Stimulated activated CD8-positive, alpha-beta memory T cell treated with anti-CD3 and anti-CD28 coated beads, Interleukin-12 subunit alpha, Interleukin-12 subunit beta, amount 100 ng/mL, for 1 hour (primary cell): ENCODE results near the gene BGN.
A peak's percentile ranks its signal among the peaks of the same experiment; 100 is the strongest.

Experiments
- DNase-seq: peaks from one replicate; pipeline ENCODE4 v3.0.0-alpha.2; 2020; ENCODE audit warnings: low read depth

Gene BGN

DNA sequence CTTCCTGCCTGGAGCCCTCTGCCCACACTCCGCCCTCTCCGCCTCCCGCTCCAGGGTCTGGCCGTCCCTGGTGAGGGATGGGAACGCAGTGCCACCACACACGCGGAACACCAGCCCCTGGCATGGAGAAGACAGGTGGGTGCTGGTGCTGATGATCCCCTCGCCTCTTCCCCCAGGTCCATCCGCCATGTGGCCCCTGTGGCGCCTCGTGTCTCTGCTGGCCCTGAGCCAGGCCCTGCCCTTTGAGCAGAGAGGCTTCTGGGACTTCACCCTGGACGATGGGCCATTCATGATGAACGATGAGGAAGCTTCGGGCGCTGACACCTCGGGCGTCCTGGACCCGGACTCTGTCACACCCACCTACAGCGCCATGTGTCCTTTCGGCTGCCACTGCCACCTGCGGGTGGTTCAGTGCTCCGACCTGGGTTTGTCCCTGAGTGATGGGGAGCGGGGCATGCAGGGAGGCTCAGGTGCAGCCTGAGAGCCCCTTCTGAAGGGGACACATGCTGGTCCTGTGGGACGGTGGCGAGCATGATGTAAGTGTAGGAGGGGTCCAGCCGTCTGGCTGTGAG lies 9.8 kb downstream of the BGN start:
- no peak for DNase-seq

DNA sequence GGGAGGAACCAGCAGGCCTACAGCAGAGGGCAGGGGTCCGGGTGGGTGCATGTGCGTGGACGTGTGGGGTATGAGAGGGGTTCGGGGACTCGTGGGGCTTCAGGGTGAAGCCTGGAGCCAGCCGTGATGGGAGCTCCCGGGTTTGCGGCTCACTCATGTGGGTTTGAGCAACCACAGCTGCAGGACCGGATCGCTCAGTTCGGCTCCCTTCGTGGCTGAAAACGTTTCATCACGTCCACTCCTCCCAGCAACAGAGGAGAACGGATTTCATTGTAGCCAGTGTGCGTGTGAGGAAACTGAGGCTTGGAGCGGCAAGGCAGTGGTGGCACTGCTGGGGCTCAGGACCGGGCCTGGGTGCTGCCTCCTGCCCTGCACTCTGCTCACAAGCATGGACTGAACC lies 10.6 kb downstream of the BGN start:
- DNase-seq = no peak

DNA sequence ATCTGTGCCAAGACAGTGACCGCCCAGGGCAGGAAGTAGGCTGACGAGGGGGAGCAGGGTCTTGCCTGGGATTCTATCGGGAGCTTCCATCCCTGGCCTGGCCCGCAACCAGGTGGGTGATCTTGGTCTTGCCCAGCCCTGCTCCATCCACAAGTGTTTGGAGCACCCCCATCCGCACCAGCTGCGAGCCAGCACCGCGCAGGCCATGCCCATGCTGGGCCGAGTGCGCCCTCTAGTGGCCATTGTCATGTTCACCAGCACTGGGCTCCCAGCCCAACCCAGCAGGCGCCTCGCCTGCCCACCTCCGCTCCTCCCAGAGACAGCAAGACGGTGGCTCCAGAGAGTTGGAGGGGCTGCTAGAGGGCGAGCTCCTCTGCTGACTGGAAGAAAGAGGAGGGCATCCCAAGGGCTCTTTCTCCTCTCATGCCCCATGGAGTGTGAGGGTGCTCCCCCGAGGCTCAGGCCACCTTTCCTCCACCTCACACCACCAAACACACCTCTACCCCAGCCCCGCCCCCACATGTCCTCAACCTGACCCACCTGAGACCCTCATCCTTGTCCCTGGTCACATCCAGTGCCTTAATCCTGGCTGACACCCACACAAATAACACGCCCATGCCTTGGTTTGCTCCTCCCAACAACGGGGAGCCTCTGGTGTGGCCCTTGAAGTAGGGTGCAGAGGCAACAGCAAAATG lies 12.9 kb downstream of the BGN start:
- DNase-seq = peak; percentile 75

DNA sequence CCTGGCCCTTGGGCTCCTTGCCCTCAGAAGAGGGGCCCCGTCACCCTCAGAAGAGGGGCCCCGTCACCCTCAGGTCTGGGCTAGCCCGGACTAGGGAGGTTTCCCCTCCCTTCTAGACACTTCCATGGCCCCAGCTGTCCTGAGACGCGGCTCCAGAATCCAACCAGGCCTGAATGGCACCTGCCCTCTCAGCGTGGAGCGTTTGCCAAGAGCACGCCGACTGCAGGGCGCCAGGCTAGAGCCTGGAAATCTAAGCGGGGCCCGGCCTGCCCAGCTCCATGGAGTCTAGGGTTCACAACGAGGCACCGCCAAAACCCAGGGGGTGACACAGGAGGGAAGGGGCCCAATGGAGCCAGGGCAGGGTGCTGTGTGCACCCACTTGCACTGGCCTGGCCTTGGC lies 14.8 kb downstream of the BGN start:
- DNase-seq = no peak

DNA sequence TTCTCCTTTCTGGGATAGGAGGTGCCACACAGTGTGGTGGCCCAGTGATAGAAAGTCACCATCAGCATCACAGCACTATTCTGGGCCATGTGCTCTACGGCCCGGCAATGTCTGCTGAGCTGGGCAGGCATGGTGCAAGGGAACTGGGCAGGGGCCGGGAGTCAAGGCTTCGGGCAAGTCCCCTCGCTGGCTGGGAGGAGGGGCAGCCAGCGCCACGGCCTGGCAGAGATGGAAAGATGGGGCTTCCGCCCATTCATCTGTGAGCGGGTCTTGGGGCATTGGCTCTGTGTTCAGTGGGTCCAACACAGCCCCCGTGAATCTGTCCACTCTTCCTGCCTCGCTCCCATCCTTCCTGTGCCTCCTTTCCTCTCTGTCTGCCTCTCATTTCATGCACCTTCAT lies 15.6 kb downstream of the BGN start:
- no peak for DNase-seq

DNA sequence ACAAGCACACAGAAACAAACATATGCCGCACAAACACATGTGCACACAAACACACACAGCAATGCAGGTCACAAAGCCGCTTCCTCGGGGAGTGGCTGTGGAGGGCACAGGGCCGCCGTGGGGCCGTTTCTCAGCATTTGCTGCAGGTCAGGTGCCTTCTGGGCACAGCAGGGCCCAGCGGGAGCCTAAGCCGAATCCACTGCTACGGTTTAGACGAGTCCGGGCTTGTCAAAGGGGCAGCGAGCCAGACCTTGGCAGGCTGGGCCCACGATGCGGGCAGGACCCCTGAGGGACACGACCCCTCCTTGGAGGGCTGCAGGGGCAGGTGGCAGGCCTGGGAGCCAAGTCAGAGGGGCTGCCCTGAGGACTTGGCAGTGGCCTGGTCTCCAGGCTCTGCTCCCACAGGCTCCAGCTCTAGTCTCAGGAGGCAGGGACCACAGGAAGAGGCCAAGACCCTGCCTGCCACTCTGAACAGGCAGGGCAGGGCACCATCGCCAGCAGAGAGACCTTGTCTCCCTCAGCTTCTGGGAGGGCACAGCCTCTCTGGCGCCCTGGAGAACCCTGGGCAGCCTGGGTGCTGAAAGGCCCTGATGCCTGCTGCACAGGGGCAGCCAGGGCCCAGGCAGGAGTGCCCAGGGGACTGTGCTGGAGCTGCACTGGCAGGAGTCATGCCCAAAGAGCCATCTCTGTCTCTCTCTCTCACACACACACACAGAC lies 17.2 kb downstream of the BGN start:
- DNase-seq = no peak

DNA sequence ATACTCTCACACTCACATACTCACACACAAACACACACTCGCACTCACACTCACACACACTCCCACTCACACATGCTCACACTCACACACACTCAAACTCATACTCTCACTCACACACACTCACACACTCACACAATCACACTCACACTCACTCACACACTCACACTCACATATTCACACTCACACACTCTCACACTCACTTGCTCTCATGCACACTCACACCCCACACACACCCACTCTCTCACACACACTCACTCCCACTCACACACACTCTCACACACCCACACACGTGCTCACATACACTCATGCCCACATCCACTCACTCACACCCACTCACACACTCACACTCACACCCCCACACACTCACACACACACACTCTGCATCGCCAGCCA lies 17.7 kb downstream of the BGN start:
- no peak for DNase-seq

DNA sequence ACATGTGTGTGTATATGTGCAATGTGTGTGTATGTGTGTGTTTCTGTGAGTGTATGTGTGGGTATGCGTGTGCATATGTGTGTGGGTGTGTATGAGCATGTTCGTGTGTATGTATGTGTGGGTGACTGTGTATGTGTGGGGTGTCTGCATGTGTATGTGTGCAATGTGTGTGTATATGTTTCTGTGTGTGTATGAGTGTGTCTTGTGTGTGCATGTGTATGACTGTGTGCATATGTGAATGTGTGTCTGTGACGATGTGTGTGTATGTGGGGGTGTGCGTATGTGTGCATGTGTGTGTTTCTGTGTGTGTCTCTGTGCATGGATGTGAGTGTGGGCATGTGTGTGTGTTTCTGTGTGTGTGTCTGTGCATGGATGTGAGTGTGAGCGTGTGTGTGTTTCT lies 18.5 kb downstream of the BGN start:
- DNase-seq = no peak

DNA sequence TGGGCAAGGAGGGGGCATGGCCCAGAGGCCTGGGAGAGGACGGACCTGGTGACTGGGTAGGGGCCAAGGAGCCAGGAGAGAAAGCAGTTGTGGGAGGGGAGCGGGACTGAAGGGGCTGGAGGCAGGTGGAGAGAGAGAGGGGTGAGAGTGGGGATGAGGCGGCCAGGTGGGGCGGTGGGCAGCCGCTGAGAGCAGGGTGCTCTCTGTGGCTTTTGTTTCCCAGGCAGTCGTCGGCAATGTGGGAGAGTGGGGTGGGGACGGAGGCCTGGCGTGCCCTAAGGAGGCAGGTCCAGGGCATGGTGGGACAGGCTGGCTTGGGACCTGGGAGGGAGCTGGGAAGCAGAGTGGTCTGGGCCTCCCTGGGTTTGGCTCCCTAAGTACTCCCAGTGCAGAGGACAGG lies 19.5 kb downstream of the BGN start:
- DNase-seq = no peak

DNA sequence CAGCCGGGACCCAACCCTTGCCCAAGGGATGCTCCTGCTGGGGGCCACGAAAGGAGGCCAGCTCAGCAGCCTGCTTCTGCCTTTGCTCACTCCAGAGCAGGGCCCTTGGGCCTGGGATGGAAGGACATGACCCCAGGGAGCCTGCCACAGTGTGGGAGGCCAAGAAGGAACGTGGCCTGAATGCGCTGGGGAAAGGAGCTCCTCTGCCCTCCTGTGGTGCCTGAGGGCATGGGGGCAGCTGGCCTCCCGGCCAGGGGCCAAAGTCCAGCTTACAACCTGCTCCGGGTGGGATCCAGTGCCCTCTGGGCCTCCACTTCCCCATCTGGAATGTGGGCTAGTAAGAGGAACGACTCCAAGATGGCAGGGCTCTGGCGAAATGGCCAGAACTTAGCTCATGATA lies 20.7 kb downstream of the BGN start:
- no peak for DNase-seq

DNA sequence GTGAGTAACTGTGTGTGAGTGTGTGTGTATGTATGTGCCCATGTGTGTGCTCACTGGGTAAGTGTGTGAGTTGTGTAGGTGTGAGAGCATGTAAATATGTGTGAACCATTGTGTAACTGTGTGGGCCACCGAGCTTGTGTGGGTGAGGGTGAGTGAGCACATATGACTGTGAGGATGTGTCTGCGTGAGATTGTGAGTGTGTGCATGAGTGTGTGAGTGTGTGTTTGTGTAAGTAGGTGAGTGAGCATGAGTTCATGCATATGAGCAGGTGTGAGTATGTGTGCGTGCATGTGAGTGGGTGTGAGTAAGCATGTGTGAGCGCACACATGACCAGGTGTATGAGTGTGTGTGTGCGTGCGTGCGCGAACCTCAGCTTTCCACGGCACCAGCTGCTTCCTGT lies 21.3 kb downstream of the BGN start:
- DNase-seq = no peak

DNA sequence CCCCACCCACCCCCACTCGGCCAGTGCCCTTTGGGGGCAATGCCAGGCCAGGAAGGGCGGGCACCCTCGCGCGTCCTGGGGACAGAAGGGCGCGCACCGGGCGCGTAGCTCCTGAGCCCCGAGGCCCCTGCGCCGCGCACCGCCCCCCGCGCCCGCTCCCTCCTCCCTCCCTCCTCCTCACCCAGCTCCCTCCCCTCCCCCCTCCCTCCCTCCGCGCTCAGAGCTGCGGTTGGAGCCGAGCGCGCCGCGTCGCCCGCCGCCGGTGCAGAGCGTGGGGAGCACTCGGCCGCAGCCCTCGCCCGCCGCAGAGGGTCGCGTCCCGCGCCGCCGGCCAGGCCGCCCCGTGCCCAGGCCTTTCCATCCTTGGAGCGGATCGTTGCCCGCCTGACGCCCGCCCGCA lies 22.6 kb downstream of the BGN start, which contains the start of gene ATP2B3:
Gene ATP2B3, plus strand, starts transcription at position 220 of the 400 bp plus-strand sequence. CDS start 18,606 bp downstream, outside the sequence.
- DNase-seq = no peak

DNA sequence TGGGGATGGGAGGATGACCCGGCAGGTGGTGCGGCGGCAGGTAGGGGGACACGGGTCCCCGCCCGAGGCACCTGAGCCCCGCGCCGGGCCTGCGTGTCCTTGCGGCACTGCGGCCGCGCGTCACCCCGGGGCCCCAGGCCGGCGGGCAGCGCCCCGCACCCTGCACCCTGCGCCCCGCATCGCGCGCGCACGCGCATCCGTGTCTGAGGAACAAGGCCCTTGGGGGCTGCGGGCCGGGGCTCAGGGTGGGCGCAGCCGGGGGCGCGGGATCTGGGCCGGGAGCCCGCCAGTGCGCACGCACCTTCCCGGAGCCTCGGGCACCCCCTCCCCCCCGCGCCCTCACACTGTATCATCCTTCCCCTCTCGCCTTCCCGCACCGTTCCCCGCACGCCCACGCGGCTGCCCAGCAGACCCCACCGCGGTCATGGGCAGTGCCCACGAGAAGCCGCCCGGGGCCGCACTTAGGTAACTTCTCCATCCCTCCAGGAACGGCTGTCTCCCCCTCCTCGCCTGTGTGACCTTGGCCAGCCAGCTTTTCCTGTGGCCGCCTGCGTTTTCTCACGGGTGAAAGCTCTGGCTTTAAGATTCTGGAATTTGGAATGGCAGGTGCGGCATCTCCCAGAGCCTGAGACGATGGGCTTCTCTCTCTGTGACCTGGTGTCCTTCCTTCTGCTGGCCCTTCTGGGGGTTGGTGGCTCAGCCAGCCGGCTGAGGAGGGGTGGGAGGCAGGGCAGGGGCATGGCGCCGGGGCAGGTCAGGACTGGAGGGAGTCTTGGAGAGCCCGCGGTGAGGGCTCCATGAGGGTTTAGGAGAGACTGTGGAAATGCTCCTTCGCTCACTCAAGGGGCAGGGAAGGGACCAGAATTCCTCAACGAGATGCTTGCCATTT lies 23.4 kb downstream of the BGN start:
- no peak for DNase-seq

DNA sequence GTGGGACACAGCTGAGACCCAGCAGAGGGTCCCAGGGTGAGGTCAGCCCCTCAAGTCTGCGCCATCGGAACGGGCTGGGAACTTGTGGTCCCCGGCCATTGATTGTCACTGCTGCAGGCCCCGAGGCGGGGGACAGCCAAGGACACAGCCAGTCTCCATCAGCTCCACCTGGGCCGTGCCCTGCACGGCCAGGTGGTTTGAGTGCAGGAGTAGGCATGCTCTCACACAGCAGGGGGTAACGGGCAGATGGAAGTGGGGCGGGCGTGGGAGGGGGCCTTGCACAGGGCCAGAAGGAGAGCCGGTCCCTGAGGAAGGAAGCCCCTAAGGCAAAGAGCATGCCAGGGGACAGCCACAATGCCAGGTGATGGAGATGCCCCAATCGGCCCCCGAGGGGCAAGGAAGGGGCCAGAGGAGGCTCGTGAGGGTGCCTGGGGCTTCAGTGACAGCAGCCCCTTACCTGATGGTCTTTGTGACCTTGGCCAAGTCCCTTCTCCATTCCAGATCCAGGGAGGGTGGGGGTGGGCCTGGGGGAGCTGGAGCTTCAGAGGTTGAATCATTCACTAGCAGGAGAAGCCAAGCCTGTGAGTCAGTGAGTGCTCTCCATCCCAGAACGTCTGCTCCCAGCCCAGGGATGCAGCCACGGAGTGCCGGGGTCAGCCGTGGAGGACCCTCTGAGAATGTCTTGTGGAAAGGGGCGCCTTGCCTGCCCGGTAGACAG lies 24.9 kb downstream of the BGN start:
- DNase-seq = no peak

DNA sequence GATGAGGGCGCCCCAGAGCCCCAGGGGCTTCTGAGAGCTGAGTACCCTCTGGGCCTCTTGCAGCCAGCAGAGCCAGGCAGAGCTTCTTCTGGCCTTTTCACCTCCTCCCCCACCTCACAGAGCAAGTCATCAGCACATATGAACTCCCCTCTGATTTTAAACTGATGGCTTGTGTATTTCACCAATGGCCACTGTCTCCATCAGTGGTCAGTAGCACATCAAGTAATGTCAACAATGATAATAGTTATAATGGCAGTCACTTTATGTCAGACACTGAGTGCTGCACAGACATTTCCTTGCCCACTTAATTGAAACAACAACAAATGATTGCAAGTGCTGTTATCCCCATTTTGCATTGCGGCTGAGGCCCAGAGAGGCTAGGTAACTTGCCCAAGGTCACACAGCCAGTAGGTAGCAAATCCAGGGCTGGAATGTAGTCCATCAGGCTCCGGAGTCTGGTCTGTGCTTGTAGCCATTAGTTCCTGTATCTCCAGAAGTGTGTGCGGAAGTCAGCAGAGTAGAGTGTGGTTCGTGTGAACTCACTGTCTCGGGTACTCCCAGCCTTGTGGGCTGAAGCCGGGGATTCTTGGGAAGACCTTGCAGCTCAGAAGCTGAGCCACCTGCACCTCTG lies 25.6 kb downstream of the BGN start:
- no peak for DNase-seq

DNA sequence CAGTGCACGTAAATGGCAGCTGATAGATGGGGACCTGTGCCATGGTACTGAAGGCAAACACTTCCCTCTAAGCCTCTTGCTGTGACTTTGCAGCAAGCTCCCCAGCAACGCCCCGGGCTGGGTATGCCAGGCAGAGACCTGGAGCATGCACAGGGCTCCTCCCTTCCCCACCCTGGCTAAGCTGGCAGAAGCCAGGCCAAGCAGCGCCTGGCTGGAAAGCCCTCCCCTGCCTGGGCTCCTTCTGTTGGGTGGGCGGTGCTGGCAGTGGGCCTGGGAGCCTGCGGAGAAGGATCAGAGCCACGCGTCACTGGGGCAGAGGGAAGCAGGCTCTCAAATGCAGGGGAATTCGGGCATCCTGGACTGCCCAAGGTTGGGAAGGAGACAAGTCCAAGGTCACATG lies 26.3 kb downstream of the BGN start:
- DNase-seq = no peak

DNA sequence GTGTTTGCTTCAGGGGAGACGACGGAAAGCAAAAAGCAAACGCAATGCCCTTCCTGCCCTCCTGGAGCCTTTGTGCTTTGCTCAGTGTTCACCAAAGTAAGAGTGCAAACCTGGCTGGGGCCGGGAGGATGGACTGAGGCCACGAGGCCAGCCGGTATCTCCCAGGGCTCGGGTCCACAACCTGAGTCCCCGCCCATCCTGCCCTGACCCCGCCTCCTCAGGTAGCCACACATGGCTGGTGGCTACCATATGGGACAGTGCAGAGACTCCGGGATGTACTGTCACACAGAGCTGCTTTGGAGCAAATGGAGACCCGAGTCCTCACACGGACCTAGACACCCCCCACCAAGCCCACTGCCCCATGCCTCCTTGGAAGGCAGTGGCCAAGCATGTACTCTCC lies 27.5 kb downstream of the BGN start:
- no peak for DNase-seq

DNA sequence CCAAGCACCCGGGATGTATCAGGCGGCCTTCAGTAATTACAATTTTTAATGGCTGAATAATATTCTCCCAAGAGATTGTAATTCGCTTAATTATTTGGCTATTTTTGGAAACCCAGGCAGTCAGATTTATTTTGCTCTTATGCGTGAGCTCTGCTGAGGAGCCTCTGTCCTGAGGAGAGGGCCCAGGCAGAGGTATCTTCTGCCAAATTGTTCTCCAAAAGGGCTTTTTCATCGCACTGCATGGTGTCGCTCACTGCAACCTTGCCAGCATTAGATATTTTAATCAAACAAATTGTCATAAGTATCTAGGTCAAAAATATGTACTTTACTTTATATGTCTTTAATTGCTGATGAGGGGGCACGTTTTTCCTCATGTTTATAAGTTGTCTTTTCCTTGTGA lies 28.5 kb downstream of the BGN start:
- DNase-seq = no peak

DNA sequence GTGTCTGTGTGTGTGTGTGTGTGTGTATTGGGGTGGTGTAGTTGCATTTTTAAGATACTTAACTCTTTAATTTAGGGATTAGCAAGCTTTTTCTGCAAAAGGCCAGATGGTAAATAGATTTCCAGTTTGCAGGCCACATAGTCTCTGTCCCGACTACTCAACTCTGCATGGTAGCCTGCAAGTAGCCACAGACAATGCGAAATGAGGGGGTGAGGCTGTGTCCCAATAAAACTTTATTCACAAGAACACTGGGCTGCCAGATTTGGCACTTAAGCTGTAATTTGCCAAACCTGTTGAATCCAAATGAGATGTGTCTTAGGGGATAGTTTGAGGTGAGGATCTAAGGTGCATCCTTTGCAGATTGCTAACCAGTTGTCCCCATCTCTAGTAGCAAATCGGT lies 29.5 kb downstream of the BGN start:
- DNase-seq = no peak

DNA sequence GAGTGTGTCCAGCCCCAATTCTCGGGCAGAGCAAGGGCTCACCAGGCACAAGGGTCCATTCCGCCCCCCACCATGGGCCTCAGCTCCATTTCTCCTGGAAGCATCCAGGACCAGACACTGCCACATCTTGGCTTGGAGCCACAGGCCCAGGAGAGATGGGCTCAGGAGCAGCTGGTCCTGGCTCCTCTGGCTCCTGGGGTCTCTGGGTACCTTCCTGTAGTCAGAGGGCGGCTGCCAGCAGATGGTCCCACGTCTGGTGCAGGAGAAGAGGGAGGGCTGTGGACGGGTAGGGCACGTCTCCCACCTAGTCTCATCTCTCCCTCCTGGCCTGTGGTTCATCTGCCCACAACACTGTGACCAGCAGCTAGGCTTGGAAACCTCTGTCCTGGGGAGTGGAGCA lies 30.7 kb downstream of the BGN start:
- no peak for DNase-seq

DNA sequence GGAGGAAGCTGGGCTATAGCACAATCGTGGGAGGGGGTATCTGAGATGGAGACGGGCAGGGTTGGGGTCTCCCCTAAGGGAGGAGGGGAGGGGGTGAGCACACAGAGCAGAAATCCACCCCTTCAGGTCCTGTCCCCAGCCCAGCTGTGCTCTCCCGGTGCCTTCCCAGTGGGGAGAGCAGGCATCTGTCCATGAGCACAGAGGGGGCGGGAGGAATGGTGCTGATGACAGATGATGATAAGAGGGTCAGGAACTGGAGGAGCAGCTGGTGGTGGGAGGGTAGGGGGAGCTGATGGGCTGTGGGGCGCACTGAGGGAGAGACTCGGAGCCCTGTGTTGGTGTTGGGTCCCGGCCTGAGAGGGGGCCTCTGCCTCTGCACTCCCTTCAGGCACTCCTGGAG lies 31.3 kb downstream of the BGN start:
- DNase-seq = no peak
